ENCODE measurements around the gene PA2G4. TPM values are rescaled to one million over a fixed set of nuclear protein-coding genes. Genes with fewer than 3 reads are reported as not detected.

The PA2G4 gene
- total RNA-seq, 1 experiment from 2014 or later: 247 TPM

- DNase-seq (ENCODE audit: low read depth): no peak
Observed at GRCh38 chr12:56124133-56124532, 19.8 kb downstream of the PA2G4 start.

GRCh38 chr12:56126732-56127239, 22.4 kb downstream of the PA2G4 start:
- DNase-seq (ENCODE audit: low read depth): no peak

DNA sequence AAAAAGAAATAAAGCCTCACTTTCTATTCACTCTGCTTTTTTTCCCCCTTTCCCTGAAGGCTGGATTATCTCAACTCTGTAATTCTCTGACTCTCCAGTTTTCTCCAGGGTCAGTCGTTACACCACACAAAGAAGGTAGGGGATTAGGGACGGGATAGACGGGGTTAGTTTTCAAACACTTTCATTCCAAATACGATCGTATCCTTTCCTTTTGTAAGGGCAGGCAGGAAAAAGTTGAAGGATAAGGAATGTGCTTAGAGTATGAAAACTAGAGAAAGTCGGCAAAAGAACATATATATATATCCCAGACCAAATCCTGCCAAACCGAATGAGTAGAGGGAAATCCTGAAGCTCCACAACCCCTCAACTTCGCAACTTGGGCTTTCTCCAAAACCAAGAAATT, 23.1 kb downstream of the PA2G4 start:
- no peak for DNase-seq (ENCODE audit: low read depth)

- DNase-seq (ENCODE audit: low read depth): peak; percentile 100
Observed at GRCh38 chr12:56127888-56128669, 23.7 kb downstream of the PA2G4 start, which contains the start of gene ESYT1. TSS of gene ESYT1 (plus strand) at chr12:56128267. CDS start at chr12:56128320, 53 bp downstream.

DNA sequence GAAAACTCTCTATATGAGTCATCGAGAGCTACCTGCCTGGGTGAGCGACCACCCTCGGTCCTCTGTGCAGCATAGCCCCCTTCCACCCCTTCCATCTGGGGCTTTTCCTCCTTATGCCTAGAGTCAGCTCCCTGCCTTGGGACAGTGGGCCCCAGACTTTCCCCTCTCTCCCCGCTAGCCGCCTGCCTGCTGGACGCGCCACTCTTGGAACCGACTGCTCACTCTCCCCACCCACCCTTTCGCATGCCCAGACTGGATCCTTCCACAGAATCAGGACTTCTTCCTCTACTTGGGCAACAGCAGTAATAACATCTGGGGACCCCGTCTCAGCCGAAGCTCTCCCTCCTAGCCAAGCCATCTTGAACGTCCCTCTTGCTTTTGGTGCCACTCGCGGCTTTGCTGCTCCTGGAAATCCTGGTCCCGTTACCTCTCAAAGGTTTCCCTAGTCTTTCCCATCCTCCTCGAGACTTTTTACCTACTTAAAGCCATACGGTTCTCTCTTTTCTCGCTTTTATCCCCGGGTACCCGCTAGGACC, 24.4 kb downstream of the PA2G4 start:
- DNase-seq (ENCODE audit: low read depth): no peak

DNA sequence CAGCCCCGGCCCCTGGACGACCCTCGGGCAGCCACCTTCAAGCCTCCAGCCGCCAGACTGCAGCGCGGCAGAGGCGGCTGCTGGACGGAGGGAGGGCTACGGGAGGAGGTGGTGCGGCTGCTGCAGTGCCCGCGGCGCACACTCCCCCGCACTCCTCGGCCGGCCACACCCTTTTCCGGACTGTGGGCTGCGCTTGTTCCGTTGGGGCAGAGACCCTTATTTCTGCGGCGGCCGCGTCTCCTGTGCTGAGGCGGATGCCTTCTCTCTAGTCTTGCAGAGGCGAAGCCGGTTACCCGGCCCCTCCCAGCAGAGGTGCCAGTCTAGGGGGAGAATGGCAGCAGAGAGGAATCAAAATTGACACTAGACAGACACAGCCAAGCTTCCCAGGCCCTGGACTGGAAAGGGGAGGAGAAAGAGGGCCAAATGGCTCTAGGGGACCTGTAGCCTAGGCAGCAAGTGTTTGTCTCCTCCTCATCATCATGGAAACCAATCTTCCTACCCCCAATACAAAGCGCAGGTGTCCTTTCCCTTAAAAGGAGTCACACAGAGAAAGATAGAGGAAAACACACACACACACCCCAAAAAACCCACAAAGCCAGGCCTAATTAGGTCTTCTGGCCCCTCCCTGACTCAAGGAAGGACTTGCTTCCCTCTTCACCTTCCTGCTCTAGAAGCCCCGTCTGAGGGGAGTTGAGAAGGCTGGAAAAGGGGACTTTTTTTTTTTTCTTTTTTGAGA, 25.0 kb downstream of the PA2G4 start:
- peak; percentile 29 for DNase-seq (ENCODE audit: low read depth)

GRCh38 chr12:56129942-56130495, 25.7 kb downstream of the PA2G4 start:
- DNase-seq (ENCODE audit: low read depth): peak; percentile 31

DNA sequence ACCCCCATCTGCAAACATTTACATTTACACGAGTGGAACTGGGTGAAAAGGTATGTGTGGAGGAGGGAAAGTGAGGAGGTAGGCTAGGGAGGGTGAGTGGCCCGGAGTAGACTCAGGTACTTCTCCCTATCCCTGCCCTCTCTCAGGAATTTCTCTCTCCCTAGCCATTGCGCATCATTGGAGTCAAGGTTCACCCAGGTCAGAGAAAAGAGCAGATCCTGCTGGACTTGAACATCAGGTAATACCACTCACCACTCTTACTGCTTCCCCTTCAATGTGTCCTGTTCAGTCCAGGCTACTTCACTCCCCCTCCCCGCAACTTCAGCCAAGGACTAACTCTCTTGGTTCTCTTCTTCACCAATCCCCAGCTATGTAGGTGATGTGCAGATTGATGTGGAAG, 26.5 kb downstream of the PA2G4 start:
- DNase-seq (ENCODE audit: low read depth): no peak

- no peak for DNase-seq (ENCODE audit: low read depth)
Observed at GRCh38 chr12:56134897-56135296, 30.5 kb downstream of the PA2G4 start.

DNA sequence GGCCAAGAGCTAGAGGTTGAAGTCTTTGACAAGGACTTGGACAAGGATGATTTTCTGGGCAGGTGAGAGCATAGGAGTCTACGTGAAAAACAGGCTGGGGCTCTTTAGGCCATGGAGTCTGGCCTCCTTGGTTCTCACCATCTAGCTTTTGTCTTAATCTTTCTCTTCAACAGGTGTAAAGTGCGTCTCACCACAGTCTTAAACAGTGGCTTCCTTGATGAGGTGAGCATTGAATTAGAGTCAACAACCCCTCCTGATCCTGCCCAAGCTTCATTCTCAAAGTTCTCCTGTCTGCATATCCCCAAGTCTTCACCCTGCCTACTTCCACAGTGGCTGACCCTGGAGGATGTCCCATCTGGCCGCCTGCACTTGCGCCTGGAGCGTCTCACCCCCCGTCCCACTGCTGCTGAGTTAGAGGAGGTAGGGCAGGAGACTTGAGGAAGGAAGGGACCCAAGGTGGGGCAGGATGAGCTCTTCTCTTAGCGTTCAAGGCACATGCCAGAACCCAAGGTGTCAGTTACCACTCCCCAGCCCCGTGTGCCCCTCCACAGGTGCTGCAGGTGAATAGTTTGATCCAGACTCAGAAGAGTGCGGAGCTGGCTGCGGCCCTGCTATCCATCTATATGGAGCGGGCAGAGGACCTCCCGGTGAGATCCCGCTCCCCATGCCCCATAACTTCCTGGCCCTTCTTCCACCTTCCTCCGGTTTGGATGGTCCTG, 33.7 kb downstream of the PA2G4 start:
- DNase-seq (ENCODE audit: low read depth): no peak

GRCh38 chr12:56141946-56142784, 37.8 kb downstream of the PA2G4 start:
- DNase-seq (ENCODE audit: low read depth): no peak

DNA sequence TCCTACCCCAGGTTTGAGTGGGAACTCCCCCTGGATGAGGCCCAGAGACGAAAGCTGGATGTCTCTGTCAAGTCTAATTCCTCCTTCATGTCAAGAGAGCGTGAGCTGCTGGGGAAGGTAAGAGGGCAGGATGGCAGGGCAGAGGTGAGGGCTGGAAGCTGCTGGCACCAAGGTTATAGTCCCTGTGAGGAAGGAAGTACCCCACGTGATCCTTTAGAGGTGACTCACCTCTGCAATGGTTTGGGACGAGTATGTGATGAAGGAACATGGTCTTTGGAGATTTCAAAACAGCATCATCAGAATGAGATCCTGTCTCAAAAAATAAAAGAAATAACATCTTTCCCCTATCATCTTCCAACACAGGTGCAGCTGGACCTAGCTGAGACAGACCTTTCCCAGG, 38.9 kb downstream of the PA2G4 start:
- no peak for DNase-seq (ENCODE audit: low read depth)

GRCh38 chr12:56143870-56144269, 39.5 kb downstream of the PA2G4 start:
- no peak for DNase-seq (ENCODE audit: low read depth)

DNA sequence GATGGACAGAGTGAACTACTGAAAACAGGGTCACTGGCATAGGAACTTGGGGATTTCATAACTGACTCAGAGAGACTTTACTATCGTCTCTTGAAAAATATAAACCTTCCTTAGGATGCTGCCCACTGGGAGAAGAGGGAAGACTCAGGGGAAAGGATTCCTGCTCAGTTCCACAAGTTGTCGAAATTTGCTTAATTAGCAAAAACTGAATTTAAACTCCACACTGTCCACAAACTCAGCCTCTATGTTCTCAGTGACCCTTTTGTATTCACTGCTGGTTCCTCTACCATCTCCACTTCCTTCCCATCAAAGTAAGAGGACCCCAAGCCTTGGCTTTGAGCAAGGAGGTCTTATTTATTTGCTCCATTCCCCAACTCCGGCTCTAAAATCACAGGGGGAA, 40.9 kb downstream of the PA2G4 start:
- DNase-seq (ENCODE audit: low read depth): no peak

DNA sequence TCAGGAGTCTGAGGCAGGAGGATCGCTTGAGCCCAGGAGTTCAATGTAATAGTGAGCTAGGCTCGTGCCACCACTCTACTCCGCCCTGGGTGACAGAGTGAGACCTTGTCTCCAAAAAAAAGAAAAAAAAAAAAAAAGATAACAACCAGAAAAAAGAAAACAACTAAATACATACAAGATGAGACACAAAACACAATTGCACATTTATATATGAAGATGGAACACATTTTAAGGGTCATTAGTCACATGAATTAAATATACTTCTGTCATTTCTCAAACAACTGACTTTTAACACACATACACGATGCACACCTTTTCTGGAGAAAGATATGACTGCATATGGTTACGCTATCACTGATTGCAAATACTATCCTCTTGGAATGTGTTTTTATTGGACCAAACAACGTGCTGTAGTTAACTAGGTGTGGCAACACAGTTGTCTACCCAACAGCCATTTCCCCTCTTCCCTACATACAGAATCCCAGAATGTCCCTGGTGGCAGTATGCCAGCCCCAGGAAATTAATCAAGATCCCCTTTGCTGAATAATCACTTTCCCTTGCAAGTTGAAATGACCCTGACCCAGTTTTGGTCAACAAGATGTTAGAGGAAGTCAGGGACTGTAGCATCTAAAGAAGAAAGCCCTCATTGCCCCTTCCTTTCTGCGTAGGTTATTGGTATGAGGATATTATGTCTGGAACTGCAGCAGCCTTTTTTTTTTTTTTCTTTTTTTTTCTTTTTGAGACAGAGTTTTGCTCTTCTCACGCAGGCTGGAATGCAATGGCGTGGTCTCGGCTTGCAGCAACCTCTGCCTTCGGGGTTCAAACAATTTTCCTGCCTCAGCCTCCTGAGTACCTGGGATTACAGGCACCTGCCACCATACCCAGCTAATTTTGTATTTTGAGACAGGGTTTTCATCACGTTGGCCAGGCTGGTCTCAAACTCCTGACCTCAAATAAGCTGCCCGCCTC, 42.4 kb downstream of the PA2G4 start:
- no peak for DNase-seq (ENCODE audit: low read depth)

- DNase-seq (ENCODE audit: low read depth): peak; percentile 58
Observed at GRCh38 chr12:56150563-56150962, 46.2 kb downstream of the PA2G4 start.

GRCh38 chr12:56151672-56152131, 47.3 kb downstream of the PA2G4 start:
- DNase-seq (ENCODE audit: low read depth): peak; percentile 33

DNA sequence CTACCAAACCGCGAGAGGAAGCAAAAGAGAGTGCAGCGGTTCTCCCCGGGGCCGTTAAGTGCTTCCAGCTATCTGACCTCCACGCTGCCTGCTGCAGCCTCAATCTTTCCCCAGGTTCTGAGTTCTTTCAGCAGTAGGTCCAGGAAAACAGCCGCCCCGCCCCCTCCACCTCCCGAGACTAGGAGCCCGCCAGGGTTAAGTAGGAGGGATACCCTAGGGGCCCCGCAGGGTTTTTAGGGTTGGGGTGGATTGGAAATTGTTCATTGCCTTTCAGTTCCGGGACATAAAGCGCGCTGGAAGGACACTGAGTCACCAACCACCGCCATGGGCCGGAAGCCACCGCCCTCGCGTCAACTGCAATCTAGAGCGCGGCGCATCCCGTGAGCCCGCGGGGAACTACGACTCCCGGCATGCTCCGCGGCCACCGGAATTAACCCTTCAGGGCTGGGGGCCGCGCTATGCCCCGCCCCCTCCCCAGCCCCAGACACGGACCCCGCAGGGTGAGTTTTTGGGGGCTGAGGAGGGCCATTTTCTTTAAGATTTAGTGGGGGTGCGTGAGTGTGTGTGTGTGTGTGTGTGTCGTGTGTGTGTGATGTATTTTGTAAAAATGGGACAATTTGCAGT, 47.9 kb downstream of the PA2G4 start, which contains the start of gene MYL6B:
Gene MYL6B, plus strand, starts transcription at position 456 of the 624 bp plus-strand sequence. CDS start 1,332 bp downstream, outside the sequence.
- peak; percentile 92 for DNase-seq (ENCODE audit: low read depth)
